Ascending aorta (tissue), 2 donors: ENCODE results near the gene LRRC75A. TPM values are rescaled to one million over a fixed set of nuclear protein-coding genes. Genes with fewer than 3 reads are reported as not detected.
A peak's percentile ranks its signal among the peaks of the same experiment; 100 is the strongest.

Experiments
- DNase-seq, 2 donors: peaks; one replicate each; pipeline ENCODE4 v3.0.0-alpha.2; 2019; ENCODE audit warnings: low spot score in 2 of 2
- H3K27ac ChIP-seq, 2 donors: fragments of 200-600 bp; sonication (generic); one replicate each; pipeline ENCODE4 v1.5.1; 2016 to 2017; ENCODE audit warnings: mild to moderate bottlenecking in 1 of 2
- H3K27me3 ChIP-seq: fragments of 200-600 bp; sonication (generic); one replicate; pipeline ENCODE4 v1.5.1; 2017
- H3K36me3 ChIP-seq, 2 donors: fragments of 200-600 bp; sonication (generic); one replicate each; pipeline ENCODE4 v1.5.1; 2016
- H3K4me1 ChIP-seq, 2 donors: fragments of 200-600 bp; sonication (generic); one replicate each; pipeline ENCODE4 v1.5.1; 2016 to 2017; ENCODE audit warnings: mild to moderate bottlenecking in 1 of 2
- H3K4me3 ChIP-seq, 2 donors: fragments of 200-600 bp; sonication (generic); one replicate each; pipeline ENCODE4 v1.5.1; 2016 to 2017; ENCODE audit warnings: mild to moderate bottlenecking in 1 of 2
- H3K9me3 ChIP-seq, 2 donors: fragments of 200-600 bp; sonication (generic); one replicate each; pipeline ENCODE4 v1.5.1; 2016
- CTCF ChIP-seq, 3 experiments: fragments of 200-600 bp in 2 of 3; fragments of 450-650 bp in 1 of 3; sonication (generic) in 2 of 3; IDR thresholded peaks; one replicate each; pipeline ENCODE4 v1.5.1; 2016 to 2019; ENCODE audit warnings: antibody characterized with exemption in 3 of 3, mild to moderate bottlenecking in 1 of 3, moderate library complexity in 1 of 3
- intact Hi-C: fragments of 100-400 bp; cut with DNase I; formaldehyde crosslinking; loops from one replicate; pipeline ENCODE4 v1.15.1; 2023
- total RNA-seq: library from RNA; depleted of rRNA; stranded (reverse); fragments of >200 nt; gene quantifications from one replicate; pipeline ENCODE4 v1.1.0, GENCODE V29; 2016

Gene LRRC75A
- total RNA-seq, 1 donor from 2014 or later, result 1.2 TPM

GRCh38 chr17:16419074-16419928 lies 72.7 kb downstream of the LRRC75A start:
- peak in 1 of 2 donors; percentile 87 for DNase-seq
- peaks cover 0 to 6% of the 10 kb centered on the region in 2 donors for H3K36me3 ChIP-seq
- H3K4me1 ChIP-seq, result peaks cover 14 to 28% of the 10 kb centered on the region in 2 donors
- H3K27me3 ChIP-seq, result no peaks in the 10 kb centered on the region
- intact Hi-C loops, result loop anchor here (1.0 to 2.0 kb wide), 2 partner anchors 19 to 38 kb away; partner anchors contain the start of gene UBB
- TF ChIP-seq CTCF (IDR thresholded peaks at IDR 0.05), result no peak
- H3K9me3 ChIP-seq, result no peaks in the 10 kb centered on the region
- peak overlapping the region; percentile 84 to 97 for H3K27ac ChIP-seq
- peak overlapping the region in 1 of 2 donors; percentile 31 for H3K4me3 ChIP-seq

DNA sequence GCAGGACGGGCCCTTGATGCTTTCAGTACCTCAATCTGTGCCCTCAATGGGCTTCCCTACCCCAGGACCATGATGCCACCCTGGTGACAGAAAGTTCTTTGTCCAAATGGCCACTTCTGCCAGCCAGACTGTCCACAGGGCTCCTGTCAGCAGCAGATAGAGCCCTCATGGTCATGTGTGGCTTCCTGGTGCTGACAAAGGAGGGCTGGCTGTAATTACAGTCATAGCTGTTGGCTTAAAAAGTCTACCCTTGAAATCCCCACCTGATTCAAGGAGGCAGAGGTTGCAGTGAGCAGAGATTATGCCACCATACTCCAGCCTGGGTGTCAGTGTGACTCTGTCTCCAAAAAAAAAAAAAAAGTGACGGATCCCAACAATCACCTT lies 73.3 kb downstream of the LRRC75A start:
- Histone ChIP-seq H3K27ac (peak overlapping the region; percentile 84 to 97), H3K9me3 (no peaks in the 10 kb centered on the region), H3K4me3 (no peak overlapping the region), H3K36me3 (peaks cover 0 to 6% of the 10 kb centered on the region in 2 donors), H3K4me1 (peaks cover 14 to 28% of the 10 kb centered on the region in 2 donors), H3K27me3 (no peaks in the 10 kb centered on the region)
- intact Hi-C loops, result loop anchor here (1.0 to 2.0 kb wide), 2 partner anchors 20 to 38 kb away; partner anchors contain the start of gene UBB
- no peak for DNase-seq
- TF ChIP-seq CTCF (IDR thresholded peaks at IDR 0.05), result no peak

- Histone ChIP-seq H3K36me3 (peaks cover 0 to 1% of the 10 kb centered on the region in 2 donors), H3K9me3 (no peaks in the 10 kb centered on the region), H3K4me1 (peaks cover 14 to 28% of the 10 kb centered on the region in 2 donors), H3K27me3 (no peaks in the 10 kb centered on the region), H3K27ac (peak overlapping the region; percentile 84 to 97), H3K4me3 (no peak overlapping the region)
- DNase-seq, result no peak
- TF ChIP-seq CTCF (IDR thresholded peaks at IDR 0.05), result no peak
- intact Hi-C loops, result loop anchor here (2.0 kb wide), 1 partner anchor 37 kb away; the partner anchor contains the start of gene UBB
Measured at GRCh38 chr17:16417896-16418684, 73.9 kb downstream of the LRRC75A start.

DNA sequence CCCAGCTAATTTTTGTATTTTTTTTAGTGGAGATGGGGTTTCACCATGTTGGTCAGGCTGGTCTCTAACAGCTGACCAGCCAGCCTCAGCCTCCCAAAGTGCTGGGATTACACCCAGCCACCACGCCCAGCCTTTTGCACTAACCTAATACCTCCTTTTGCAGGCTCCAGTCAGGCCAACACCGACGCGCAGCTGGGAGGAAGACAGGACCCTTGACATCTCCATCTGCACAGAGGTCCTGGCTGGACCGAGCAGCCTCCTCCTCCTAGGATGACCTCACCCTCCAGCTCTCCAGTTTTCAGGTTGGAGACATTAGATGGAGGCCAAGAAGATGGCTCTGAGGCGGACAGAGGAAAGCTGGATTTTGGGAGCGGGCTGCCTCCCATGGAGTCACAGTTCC lies 74.6 kb downstream of the LRRC75A start:
- Histone ChIP-seq H3K27me3 (no peaks in the 10 kb centered on the region), H3K4me3 (no peak overlapping the region), H3K9me3 (no peaks in the 10 kb centered on the region), H3K27ac (peak overlapping the region; percentile 84 to 97), H3K4me1 (peaks cover 14 to 28% of the 10 kb centered on the region in 2 donors), H3K36me3 (no peaks in the 10 kb centered on the region)
- intact Hi-C loops, result no loop called here
- TF ChIP-seq CTCF (IDR thresholded peaks at IDR 0.05), result no peak
- no peak for DNase-seq

- Histone ChIP-seq H3K27ac (peak within 1 kb of the TSS; percentile 81 to 97), H3K9me3 (no peaks in the 10 kb centered on the region), H3K4me1 (peaks cover 14 to 26% of the 10 kb centered on the region in 2 donors), H3K4me3 (peak within 1 kb of the TSS; percentile 44 to 61), H3K36me3 (no peaks in the 10 kb centered on the region), H3K27me3 (no peaks in the 10 kb centered on the region)
- TF ChIP-seq CTCF (IDR thresholded peaks at IDR 0.05), result peak in 1 of 3 experiments; percentile 32
- DNase-seq, result no peak
- intact Hi-C loops, result no loop called here
Measured at GRCh38 chr17:16415031-16415924, 76.7 kb downstream of the LRRC75A start, which contains the start of gene TRPV2. Gene TRPV2 (plus strand): TSS chr17:16415571. CDS start chr17:16417669, 2,098 bp downstream.
